ENCODE data around the gene NCBP2. TPM values are rescaled to one million over a fixed set of nuclear protein-coding genes. Genes with fewer than 3 reads are reported as not detected.

Gene NCBP2
- total and polyA plus RNA-seq, 9 donors = 50.7 to 87.2 (median 75.1) TPM

- no peaks in the 10 kb centered on the region for H3K27me3 ChIP-seq (ENCODE audit: control insufficient read depth, insufficient read depth, low read length)
- H3K27ac ChIP-seq (ENCODE audit: low read length) = no peak overlapping the region
- H3K36me3 ChIP-seq (ENCODE audit: control insufficient read depth, insufficient read depth, low read length) = no peaks in the 10 kb centered on the region
- H3K4me3 ChIP-seq (ENCODE audit: low read length) = no peak overlapping the region
- WGBS (ENCODE audit: insufficient coverage) = 61% methylated on average over 6 of the region's 6 CpGs
- no peaks in the 10 kb centered on the region for H3K4me1 ChIP-seq (ENCODE audit: control insufficient read depth, insufficient read depth, low read length)
- DNase-seq = no peak
- peaks cover 5% of the 10 kb centered on the region for H3K9me3 ChIP-seq (replicated peaks; ENCODE audit: control insufficient read depth, low read depth, low read length)
These were observed 43.0 kb upstream of the NCBP2 start for GRCh38 chr3:196985298-196985697.

GRCh38 chr3:196983186-196983585, 40.9 kb upstream of the NCBP2 start:
- H3K27ac ChIP-seq (ENCODE audit: low read length) = no peak overlapping the region
- DNase-seq = no peak
- H3K4me1 ChIP-seq (ENCODE audit: control insufficient read depth, insufficient read depth, low read length) = no peaks in the 10 kb centered on the region
- peaks cover 5% of the 10 kb centered on the region for H3K27me3 ChIP-seq (ENCODE audit: control insufficient read depth, insufficient read depth, low read length)
- no peaks in the 10 kb centered on the region for H3K36me3 ChIP-seq (ENCODE audit: control insufficient read depth, insufficient read depth, low read length)
- WGBS (ENCODE audit: insufficient coverage) = no CpG with 5 or more reads among the region's 1 CpG
- H3K4me3 ChIP-seq (ENCODE audit: low read length) = no peak overlapping the region
- peaks cover 5% of the 10 kb centered on the region for H3K9me3 ChIP-seq (replicated peaks; ENCODE audit: control insufficient read depth, low read depth, low read length)

GRCh38 chr3:196981657-196982056, 39.3 kb upstream of the NCBP2 start:
- WGBS (ENCODE audit: insufficient coverage) = 94% methylated on average over 7 of the region's 13 CpGs
- Histone ChIP-seq H3K27me3 (ENCODE audit: control insufficient read depth, insufficient read depth, low read length) (peaks cover 5% of the 10 kb centered on the region), H3K9me3 (replicated peaks; ENCODE audit: control insufficient read depth, low read depth, low read length) (peaks cover 5% of the 10 kb centered on the region), H3K36me3 (ENCODE audit: control insufficient read depth, insufficient read depth, low read length) (no peaks in the 10 kb centered on the region), H3K4me3 (ENCODE audit: low read length) (no peak overlapping the region), H3K27ac (ENCODE audit: low read length) (no peak overlapping the region), H3K4me1 (ENCODE audit: control insufficient read depth, insufficient read depth, low read length) (no peaks in the 10 kb centered on the region)
- no peak for DNase-seq

GRCh38 chr3:196979545-196979944, 37.2 kb upstream of the NCBP2 start:
- Histone ChIP-seq H3K9me3 (replicated peaks; ENCODE audit: control insufficient read depth, low read depth, low read length) (peaks cover 5% of the 10 kb centered on the region), H3K36me3 (ENCODE audit: control insufficient read depth, insufficient read depth, low read length) (no peaks in the 10 kb centered on the region), H3K4me3 (ENCODE audit: low read length) (no peak overlapping the region), H3K27me3 (ENCODE audit: control insufficient read depth, insufficient read depth, low read length) (peaks cover 5% of the 10 kb centered on the region), H3K4me1 (ENCODE audit: control insufficient read depth, insufficient read depth, low read length) (no peaks in the 10 kb centered on the region), H3K27ac (ENCODE audit: low read length) (no peak overlapping the region)
- no peak for DNase-seq
- WGBS (ENCODE audit: insufficient coverage) = 55% methylated on average over 8 of the region's 10 CpGs

GRCh38 chr3:196976941-196977340, 34.6 kb upstream of the NCBP2 start:
- H3K36me3 ChIP-seq (ENCODE audit: control insufficient read depth, insufficient read depth, low read length) = no peaks in the 10 kb centered on the region
- 81% methylated on average over 11 of the region's 11 CpGs for WGBS (ENCODE audit: insufficient coverage)
- no peaks in the 10 kb centered on the region for H3K4me1 ChIP-seq (ENCODE audit: control insufficient read depth, insufficient read depth, low read length)
- peaks cover 5% of the 10 kb centered on the region for H3K27me3 ChIP-seq (ENCODE audit: control insufficient read depth, insufficient read depth, low read length)
- DNase-seq = no peak
- H3K9me3 ChIP-seq (replicated peaks; ENCODE audit: control insufficient read depth, low read depth, low read length) = no peaks in the 10 kb centered on the region
- no peak overlapping the region for H3K27ac ChIP-seq (ENCODE audit: low read length)
- H3K4me3 ChIP-seq (ENCODE audit: low read length) = no peak overlapping the region

- H3K4me3 ChIP-seq (ENCODE audit: low read length) = no peak overlapping the region
- no peaks in the 10 kb centered on the region for H3K4me1 ChIP-seq (ENCODE audit: control insufficient read depth, insufficient read depth, low read length)
- no peak overlapping the region for H3K27ac ChIP-seq (ENCODE audit: low read length)
- H3K9me3 ChIP-seq (replicated peaks; ENCODE audit: control insufficient read depth, low read depth, low read length) = peaks cover 2% of the 10 kb centered on the region
- H3K36me3 ChIP-seq (ENCODE audit: control insufficient read depth, insufficient read depth, low read length) = no peaks in the 10 kb centered on the region
- DNase-seq = no peak
- H3K27me3 ChIP-seq (ENCODE audit: control insufficient read depth, insufficient read depth, low read length) = peaks cover 14% of the 10 kb centered on the region
- 47% methylated on average over 3 of the region's 4 CpGs for WGBS (ENCODE audit: insufficient coverage)
These were observed 33.0 kb upstream of the NCBP2 start for GRCh38 chr3:196975349-196975748.

GRCh38 chr3:196974661-196975060, 32.3 kb upstream of the NCBP2 start:
- H3K4me3 ChIP-seq (ENCODE audit: low read length) = no peak overlapping the region
- no peak overlapping the region for H3K27ac ChIP-seq (ENCODE audit: low read length)
- H3K9me3 ChIP-seq (replicated peaks; ENCODE audit: control insufficient read depth, low read depth, low read length) = peaks cover 2% of the 10 kb centered on the region

GRCh38 chr3:196971094-196971698, 28.9 kb upstream of the NCBP2 start:
- WGBS (ENCODE audit: insufficient coverage) = 63% methylated on average over 6 of the region's 7 CpGs
- H3K4me1 ChIP-seq (ENCODE audit: control insufficient read depth, insufficient read depth, low read length) = peaks cover 17% of the 10 kb centered on the region
- H3K27ac ChIP-seq (ENCODE audit: low read length) = no peak overlapping the region
- H3K9me3 ChIP-seq (replicated peaks; ENCODE audit: control insufficient read depth, low read depth, low read length) = peaks cover 2% of the 10 kb centered on the region
- no peak overlapping the region for H3K4me3 ChIP-seq (ENCODE audit: low read length)
- H3K27me3 ChIP-seq (ENCODE audit: control insufficient read depth, insufficient read depth, low read length) = peaks cover 39% of the 10 kb centered on the region
- no peaks in the 10 kb centered on the region for H3K36me3 ChIP-seq (ENCODE audit: control insufficient read depth, insufficient read depth, low read length)
- DNase-seq = no peak

More at GRCh38 chr3:196974661-196975060, 32.3 kb upstream of the NCBP2 start:
- Histone ChIP-seq H3K27me3 (ENCODE audit: control insufficient read depth, insufficient read depth, low read length) (peaks cover 18% of the 10 kb centered on the region), H3K36me3 (ENCODE audit: control insufficient read depth, insufficient read depth, low read length) (no peaks in the 10 kb centered on the region), H3K4me1 (ENCODE audit: control insufficient read depth, insufficient read depth, low read length) (no peaks in the 10 kb centered on the region)
- DNase-seq = no peak
- WGBS (ENCODE audit: insufficient coverage) = 81% methylated on average over 4 of the region's 5 CpGs

- H3K4me1 ChIP-seq (ENCODE audit: control insufficient read depth, insufficient read depth, low read length) = peaks cover 17% of the 10 kb centered on the region
- no peaks in the 10 kb centered on the region for H3K36me3 ChIP-seq (ENCODE audit: control insufficient read depth, insufficient read depth, low read length)
- 80% methylated on average over 12 of the region's 15 CpGs for WGBS (ENCODE audit: insufficient coverage)
- no peak overlapping the region for H3K27ac ChIP-seq (ENCODE audit: low read length)
- H3K9me3 ChIP-seq (replicated peaks; ENCODE audit: control insufficient read depth, low read depth, low read length) = peaks cover 2% of the 10 kb centered on the region
- H3K4me3 ChIP-seq (ENCODE audit: low read length) = no peak overlapping the region
- peaks cover 45% of the 10 kb centered on the region for H3K27me3 ChIP-seq (ENCODE audit: control insufficient read depth, insufficient read depth, low read length)
- DNase-seq = no peak
These were observed 28.3 kb upstream of the NCBP2 start for GRCh38 chr3:196970547-196971093.

- Histone ChIP-seq H3K4me3 (ENCODE audit: low read length) (peak overlapping the region; percentile 61), H3K27ac (ENCODE audit: low read length) (no peak overlapping the region), H3K36me3 (ENCODE audit: control insufficient read depth, insufficient read depth, low read length) (no peaks in the 10 kb centered on the region), H3K9me3 (replicated peaks; ENCODE audit: control insufficient read depth, low read depth, low read length) (peaks cover 2% of the 10 kb centered on the region), H3K4me1 (ENCODE audit: control insufficient read depth, insufficient read depth, low read length) (peaks cover 17% of the 10 kb centered on the region), H3K27me3 (ENCODE audit: control insufficient read depth, insufficient read depth, low read length) (peaks cover 51% of the 10 kb centered on the region)
- WGBS (ENCODE audit: insufficient coverage) = 13% methylated on average over 72 of the region's 100 CpGs
- DNase-seq = peak; percentile 67
These were observed 27.6 kb upstream of the NCBP2 start for GRCh38 chr3:196969660-196970546.
